IMR-90 (cell line): ENCODE data around the gene TMEM135. TPM values are rescaled to one million over a fixed set of nuclear protein-coding genes. Genes with fewer than 3 reads are reported as not detected.

ENCODE experiments used
- ATAC-seq: fragments of 200-7000 bp; cut with Tn5 transposase; 2 replicates; pipeline ENCODE4 v1.9.1; 2020; ENCODE audit warnings: low read depth, mild to moderate bottlenecking, moderate library complexity
- BruUV-seq: library from RNA; stranded (reverse); fragments of 400-500 nt; replicated peaks from 2 replicates; lab custom pipeline; 2021; lab: Mats Ljungman, UMichigan
- CTCF ChIA-PET: fragments of 300-600 bp; formaldehyde crosslinking; extraction: SDS; loops from one replicate; lab custom pipeline; 2021; ENCODE audit warnings: antibody characterized with exemption; lab: Yijun Ruan, JAX
- POLR2A ChIA-PET: fragments of 300-600 bp; sonication (Branson Sonifier 250); formaldehyde crosslinking; loops from one replicate; lab custom pipeline; 2022; ENCODE audit warnings: antibody characterized with exemption; ENCODE audit not compliant: unreplicated experiment; lab: Charles Lee
- DNase-seq: peaks from one replicate; pipeline ENCODE4 v3.0.0; 2013
- H2AFZ ChIP-seq: replicated peaks from 2 replicates; pipeline ENCODE3; 2013; ENCODE audit warnings: low read length, mild to moderate bottlenecking; ENCODE audit not compliant: poor library complexity
- H2AK5ac ChIP-seq: 2 replicates; pipeline ENCODE4 v1.6.1; 2013; ENCODE audit warnings: low read depth, low read length, inconsistent platforms
- H2AK9ac ChIP-seq: replicated peaks from 2 replicates; pipeline ENCODE3; 2013; ENCODE audit warnings: mild to moderate bottlenecking, low read depth, low read length, moderate library complexity; ENCODE audit not compliant: poor library complexity
- H2BK120ac ChIP-seq: 2 replicates; pipeline ENCODE4 v1.6.1; 2013; ENCODE audit warnings: low read depth, low read length, inconsistent platforms
- H2BK15ac ChIP-seq: 3 replicates; pipeline ENCODE4 v1.6.1; 2013; ENCODE audit warnings: low read depth, low read length, inconsistent platforms
- H2BK20ac ChIP-seq: 2 replicates; pipeline ENCODE4 v1.6.1; 2013; ENCODE audit warnings: low read depth, mild to moderate bottlenecking, inconsistent platforms, low read length, moderate library complexity
- H2BK5ac ChIP-seq: 2 replicates; pipeline ENCODE4 v1.6.1; 2013; ENCODE audit warnings: mild to moderate bottlenecking, low read depth, low read length, inconsistent platforms; ENCODE audit not compliant: poor library complexity, severe bottlenecking
- H3K14ac ChIP-seq: replicated peaks from 2 replicates; pipeline ENCODE4 v1.6.1; 2013; ENCODE audit warnings: low read depth, low read length, inconsistent platforms
- H3K18ac ChIP-seq: 2 replicates; pipeline ENCODE4 v1.6.1; 2013; ENCODE audit warnings: low read depth, low read length, control low read depth
- H3K23ac ChIP-seq: 2 replicates; pipeline ENCODE4 v1.6.1; 2013; ENCODE audit warnings: low read depth, low read length, inconsistent platforms
- H3K27ac ChIP-seq: 2 replicates; pipeline ENCODE4 v1.5.1; 2013; ENCODE audit warnings: mild to moderate bottlenecking, control low read depth, low read length; ENCODE audit not compliant: insufficient read depth
- H3K27me3 ChIP-seq: 2 replicates; pipeline ENCODE4 v1.6.1; 2013; ENCODE audit warnings: low read length; ENCODE audit not compliant: control insufficient read depth, insufficient read depth
- H3K36me3 ChIP-seq: 2 replicates; pipeline ENCODE4 v1.6.1; 2013; ENCODE audit warnings: low read length, mixed read lengths; ENCODE audit not compliant: control insufficient read depth, insufficient read depth
- H3K4ac ChIP-seq: 2 replicates; pipeline ENCODE4 v1.6.1; 2013; ENCODE audit warnings: low read depth, low read length, inconsistent platforms
- H3K4me1 ChIP-seq: 2 replicates; pipeline ENCODE4 v1.6.1; 2013; ENCODE audit warnings: low read length, mixed read lengths; ENCODE audit not compliant: control insufficient read depth, insufficient read depth
- H3K4me2 ChIP-seq: 2 replicates; pipeline ENCODE4 v1.6.1; 2013; ENCODE audit warnings: low read depth, mild to moderate bottlenecking, control low read depth, low read length, moderate library complexity
- H3K4me3 ChIP-seq: 2 replicates; pipeline ENCODE4 v1.5.1; 2013; ENCODE audit warnings: low read depth, mild to moderate bottlenecking, control low read depth, low read length, moderate library complexity; ENCODE audit not compliant: insufficient read depth
- H3K56ac ChIP-seq: 2 replicates; pipeline ENCODE4 v1.6.1; 2013; ENCODE audit warnings: low read length, inconsistent platforms; ENCODE audit not compliant: insufficient read depth; ENCODE audit errors: extremely low read depth
- H3K79me1 ChIP-seq, 2 experiments: 2 replicates each; pipeline ENCODE4 v1.6.1; 2013; ENCODE audit warnings: low read length in 2 of 2, inconsistent platforms in 1 of 2, low read depth in 1 of 2
- H3K9ac ChIP-seq: 2 replicates; pipeline ENCODE4 v1.6.1; 2013; ENCODE audit warnings: low read depth, low read length, control low read depth
- H3K9me1 ChIP-seq: 2 replicates; pipeline ENCODE4 v1.6.1; 2013; ENCODE audit warnings: low read length, inconsistent platforms; ENCODE audit not compliant: insufficient read depth
- H3K9me3 ChIP-seq: 2 replicates; pipeline ENCODE4 v1.6.1; 2013; ENCODE audit warnings: low read length; ENCODE audit not compliant: control insufficient read depth, insufficient read depth
- H4K20me1 ChIP-seq: 2 replicates; pipeline ENCODE4 v1.6.1; 2013; ENCODE audit warnings: low read length, inconsistent platforms; ENCODE audit not compliant: insufficient read depth
- H4K5ac ChIP-seq: 2 replicates; pipeline ENCODE4 v1.6.1; 2013; ENCODE audit warnings: mild to moderate bottlenecking, low read depth, low read length, control low read depth
- H4K8ac ChIP-seq, 2 experiments: 2 replicates each; pipeline ENCODE4 v1.6.1; 2013; ENCODE audit warnings: low read depth in 2 of 2, low read length in 2 of 2, control low read depth in 1 of 2, inconsistent platforms in 1 of 2
- H4K91ac ChIP-seq: 2 replicates; pipeline ENCODE4 v1.6.1; 2013; ENCODE audit warnings: low read depth, low read length, inconsistent platforms; ENCODE audit not compliant: insufficient read depth
- BHLHE40 ChIP-seq: fragments of 150-350 bp; IDR thresholded peaks from 2 replicates; pipeline ENCODE4 v1.6.1; 2016; ENCODE audit warnings: mild to moderate bottlenecking, low read depth, low read length
- CEBPB ChIP-seq: IDR thresholded peaks from 2 replicates; pipeline ENCODE4 v1.6.1; 2012; ENCODE audit warnings: low read depth, low read length, improper control_type of control experiment
- CHD1 ChIP-seq: IDR thresholded peaks from 2 replicates; pipeline ENCODE4 v1.6.1; 2012; ENCODE audit warnings: low read depth, low read length, improper control_type of control experiment
- CTCF ChIP-seq: conservative IDR thresholded peaks from 2 replicates; pipeline ENCODE4 v1.5.1; 2012; ENCODE audit warnings: mild to moderate bottlenecking, low read depth, low read length, improper control_type of control experiment
- ELK1 ChIP-seq: fragments of 150-350 bp; IDR thresholded peaks from 2 replicates; pipeline ENCODE4 v1.6.1; 2016; ENCODE audit warnings: low read depth, mild to moderate bottlenecking, low read length, moderate library complexity, borderline replicate concordance
- FOS ChIP-seq: fragments of 150-350 bp; IDR thresholded peaks from 2 replicates; pipeline ENCODE4 v1.6.1; 2016; ENCODE audit warnings: low read depth, low read length
- MAFK ChIP-seq: IDR thresholded peaks from 2 replicates; pipeline ENCODE4 v1.6.1; 2012; ENCODE audit warnings: low read depth, low read length, improper control_type of control experiment
- MAZ ChIP-seq: IDR thresholded peaks from 2 replicates; pipeline ENCODE4 v1.6.1; 2012; ENCODE audit warnings: low read depth, mild to moderate bottlenecking, low read length, improper control_type of control experiment, moderate library complexity, borderline replicate concordance
- MXI1 ChIP-seq: IDR thresholded peaks from 2 replicates; pipeline ENCODE4 v1.6.1; 2012; ENCODE audit warnings: low read depth, mild to moderate bottlenecking, low read length, moderate library complexity, borderline replicate concordance
- NFE2L2 ChIP-seq: fragments of 150-350 bp; IDR thresholded peaks from 2 replicates; pipeline ENCODE4 v1.6.1; 2016; ENCODE audit warnings: low read depth, mild to moderate bottlenecking, low read length
- POLR2A ChIP-seq: IDR thresholded peaks from 2 replicates; pipeline ENCODE4 v1.6.1; 2012; ENCODE audit warnings: mild to moderate bottlenecking, low read depth, low read length
- RAD21 ChIP-seq: IDR thresholded peaks from 2 replicates; pipeline ENCODE4 v1.6.1; 2012; ENCODE audit warnings: low read length, improper control_type of control experiment
- RCOR1 ChIP-seq: IDR thresholded peaks from 2 replicates; pipeline ENCODE4 v1.6.1; 2012; ENCODE audit warnings: mild to moderate bottlenecking, low read length, improper control_type of control experiment; ENCODE audit not compliant: insufficient replicate concordance
- RFX5 ChIP-seq: IDR thresholded peaks from 2 replicates; pipeline ENCODE4 v1.8.0; 2012; ENCODE audit warnings: low read depth, mild to moderate bottlenecking, low read length, moderate library complexity
- SMC3 ChIP-seq: fragments of 150-350 bp; IDR thresholded peaks from 2 replicates; pipeline ENCODE4 v1.6.1; 2016; ENCODE audit warnings: low read depth, mild to moderate bottlenecking, antibody characterized with exemption, low read length, moderate library complexity
- USF2 ChIP-seq: fragments of 150-350 bp; IDR thresholded peaks from 2 replicates; pipeline ENCODE4 v1.6.1; 2017; ENCODE audit warnings: mild to moderate bottlenecking, antibody characterized with exemption, low read length, low read depth
- WGBS, 2 experiments: methylation state at CpG; one replicate each; pipeline versions ENCODE4 v1.1.5 to v1.1.7; 2013; ENCODE audit warnings: missing lambda C conversion rate in 2 of 2; ENCODE audit not compliant: insufficient read length in 1 of 2; ENCODE audit errors: extremely low coverage in 2 of 2; 5-methylcytosine and 5-hydroxymethylcytosine counted together
- dilution Hi-C: fragments of 300-500 bp; cut with HindIII; formaldehyde crosslinking; loops from one replicate; pipeline ENCODE4 v1.14.3; 2018; ENCODE audit warnings: low sequenced_read_pairs; ENCODE audit not compliant: unreplicated experiment
- in situ Hi-C: fragments of 300-500 bp; cut with MboI; formaldehyde crosslinking; loops from 3 replicates; pipeline ENCODE4 v1.14.3; 2019; ENCODE audit warnings: low sequenced_read_pairs, inconsistent platforms, mixed read lengths
- intact Hi-C: fragments of 100-400 bp; cut with micrococcal nuclease; formaldehyde crosslinking; loops from 2 replicates; pipeline ENCODE4 v1.10.0; 2022
- polyA plus RNA-seq, 3 experiments: library from polyadenylated mRNA; depleted of rRNA; stranded (reverse); fragments of >200 nt; gene quantifications; 2 replicates each; pipeline ENCODE4 v1.2.3, GENCODE V29; 2012; ENCODE audit warnings: low replicate concordance in 1 of 3
- total RNA-seq: library from RNA; depleted of rRNA; stranded (reverse); fragments of >200 nt; gene quantifications from 2 replicates; pipeline ENCODE4 v1.2.3, GENCODE V29; 2012

Gene TMEM135
- total and polyA plus RNA-seq, 2 of the 4 experiments (the other 2 are of a cell fraction): 3.9 to 5.9 TPM

- H4K8ac ChIP-seq: no peak overlapping the region
- intact Hi-C loops: no loop called here
Observed at GRCh38 chr11:87127101-87127500, 89.4 kb downstream of the TMEM135 start.

More at GRCh38 chr11:87127101-87127500, 89.4 kb downstream of the TMEM135 start:
- Histone ChIP-seq H4K91ac (no peak overlapping the region), H3K4me1 (no peaks in the 10 kb centered on the region), H4K20me1 (no peaks in the 10 kb centered on the region), H2BK20ac (no peak overlapping the region), H3K27ac (no peak overlapping the region), H3K79me1 (peaks cover 0 to 5% of the 10 kb centered on the region in 2 experiments; a peak in 1 of 4 replicates), H2BK5ac (no peak overlapping the region), H2BK15ac (no peak overlapping the region), H3K4me3 (no peak overlapping the region), H3K56ac (no peak overlapping the region), H2BK120ac (no peak overlapping the region), H2AFZ (no peak overlapping the region), H3K36me3 (no peaks in the 10 kb centered on the region), H3K9me1 (no peaks in the 10 kb centered on the region), H3K23ac (no peak overlapping the region), H3K27me3 (no peaks in the 10 kb centered on the region), H3K14ac (no peak overlapping the region), H3K9ac (no peak overlapping the region), H3K18ac (no peak overlapping the region), H3K4ac (no peak overlapping the region), H3K4me2 (no peak overlapping the region), H3K9me3 (no peaks in the 10 kb centered on the region), H2AK9ac (no peak overlapping the region), H4K5ac (no peak overlapping the region), H2AK5ac (no peak overlapping the region)
- BruUV-seq: no TSS peak
- TF ChIP-seq RFX5 (no peak), BHLHE40 (no peak), POLR2A (no peak), CTCF (no peak), MAZ (no peak), NFE2L2 (no peak), RCOR1 (no peak), CHD1 (no peak), USF2 (no peak), RAD21 (no peak), ELK1 (no peak), MXI1 (no peak), MAFK (no peak), FOS (no peak), SMC3 (no peak), CEBPB (no peak)
- WGBS, 2 experiments: no CpG with 5 or more reads among the region's 4 CpGs
- POLR2A ChIA-PET: no interaction called here
- dilution Hi-C loops: no loop called here
- in situ Hi-C loops: no loop called here
- DNase-seq (no peak), ATAC-seq (no peak)
- CTCF ChIA-PET: interaction anchor here (0.6 kb wide), 1 partner anchor 16 kb away, joined by 3 read pairs; no protein-coding TSS in a partner anchor
